T1000 (cell line): ENCODE measurements around the gene MME.

Source experiments
- DNase-seq: peaks from one replicate; lab custom pipeline; 2025; ENCODE audit warnings: mixed read lengths; lab: John Stamatoyannopoulos, UW

The MME gene

DNA sequence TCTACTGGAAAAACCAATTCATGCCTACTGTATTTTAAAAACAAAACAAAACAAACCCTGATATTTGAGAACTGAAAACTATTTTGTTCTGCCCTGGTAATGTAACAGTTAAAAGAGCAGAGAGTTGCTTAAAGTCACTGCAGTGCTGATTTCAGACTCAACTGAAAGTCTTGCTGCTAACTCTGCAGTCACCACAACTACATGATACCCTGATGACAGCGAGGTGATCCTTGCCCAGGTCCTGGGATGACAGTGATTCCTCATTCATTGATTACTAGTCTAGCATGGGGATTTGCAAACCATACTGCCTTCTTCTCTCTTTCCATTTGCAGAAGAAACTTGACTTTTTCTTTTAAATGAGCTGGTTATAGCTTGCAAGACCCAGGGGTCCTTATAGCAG is 67.5 kb downstream of the MME start:
- DNase-seq: no peak

DNA sequence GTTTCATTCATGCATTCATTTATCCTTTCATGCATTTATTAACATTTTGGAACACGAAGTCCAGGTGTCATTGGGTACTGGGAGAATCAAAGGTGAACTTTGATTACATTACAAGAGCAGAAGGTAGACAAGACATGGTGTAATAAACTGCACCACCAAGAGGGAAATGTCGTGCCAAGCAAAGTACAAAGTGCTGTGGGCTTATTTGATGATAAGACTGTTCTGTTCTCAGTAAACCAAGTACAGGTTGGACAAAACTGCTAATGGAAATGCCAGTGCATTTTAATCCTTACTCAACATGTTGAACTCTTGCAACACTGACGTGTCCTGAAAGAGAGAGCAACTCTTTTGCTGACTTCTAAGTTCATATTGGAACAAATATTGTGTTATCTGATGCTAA is 69.4 kb downstream of the MME start:
- DNase-seq: no peak

DNA sequence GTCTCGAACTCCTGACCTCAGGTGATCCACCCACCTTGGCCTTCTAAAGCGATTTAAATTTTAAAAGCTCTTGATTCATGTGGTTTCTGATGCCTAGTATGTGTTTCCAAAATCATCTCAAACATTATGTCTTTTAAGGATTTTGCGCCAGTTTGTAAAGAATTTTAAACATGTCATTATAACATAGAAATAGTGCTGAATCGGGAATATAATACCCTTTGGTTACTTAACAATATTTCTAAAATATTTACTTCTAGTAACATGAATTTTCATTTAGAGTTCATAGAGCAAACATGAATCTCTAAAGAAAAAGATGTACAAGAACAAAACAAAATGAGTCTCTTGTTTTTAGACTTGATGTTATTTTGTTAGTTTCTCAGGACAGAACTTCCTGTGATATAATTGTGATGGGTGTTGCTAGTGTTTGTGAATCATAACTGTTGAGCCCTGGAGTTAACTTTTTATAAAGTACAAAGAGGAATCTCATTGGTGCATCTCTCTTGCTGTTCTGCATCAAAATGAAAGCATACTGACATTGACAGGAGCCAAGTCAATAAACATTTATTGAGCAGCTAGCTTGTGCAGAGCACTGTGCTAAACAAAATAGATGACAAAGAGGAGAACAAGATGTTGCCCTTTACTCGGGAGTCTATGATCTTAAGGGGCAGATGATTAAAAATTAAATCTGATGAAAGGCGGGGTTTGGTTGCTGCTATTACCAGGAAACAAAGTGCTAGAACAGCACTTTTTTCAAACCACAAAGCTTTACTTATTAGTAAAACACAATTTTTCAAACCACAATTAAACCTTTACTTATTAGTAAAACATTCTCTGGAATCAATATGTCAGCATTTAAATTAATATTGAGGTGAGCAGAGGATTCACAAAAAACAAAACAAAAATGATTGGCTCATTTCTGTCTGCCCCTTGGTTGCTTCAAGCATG is 73.4 kb downstream of the MME start:
- no peak for DNase-seq

DNA sequence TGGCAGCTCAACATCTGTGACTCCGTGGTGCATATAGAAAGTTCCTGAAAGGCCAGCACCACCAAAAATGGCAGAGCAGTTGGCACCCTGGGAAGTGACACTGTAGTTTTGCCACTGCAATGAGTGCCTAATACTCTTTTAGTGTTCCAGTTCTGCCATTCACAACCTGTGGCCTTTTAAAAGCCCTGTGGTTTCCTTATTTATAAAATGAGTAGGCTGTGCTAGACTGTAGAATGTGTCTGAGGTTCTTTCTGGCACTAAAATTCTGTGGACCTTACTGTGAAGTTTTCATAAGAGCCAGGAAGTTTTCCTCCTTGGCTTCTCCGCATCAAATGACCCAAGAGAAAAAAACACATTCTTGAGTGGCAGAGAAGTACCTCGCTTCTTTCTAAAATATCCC is 74.1 kb downstream of the MME start:
- no peak for DNase-seq

DNA sequence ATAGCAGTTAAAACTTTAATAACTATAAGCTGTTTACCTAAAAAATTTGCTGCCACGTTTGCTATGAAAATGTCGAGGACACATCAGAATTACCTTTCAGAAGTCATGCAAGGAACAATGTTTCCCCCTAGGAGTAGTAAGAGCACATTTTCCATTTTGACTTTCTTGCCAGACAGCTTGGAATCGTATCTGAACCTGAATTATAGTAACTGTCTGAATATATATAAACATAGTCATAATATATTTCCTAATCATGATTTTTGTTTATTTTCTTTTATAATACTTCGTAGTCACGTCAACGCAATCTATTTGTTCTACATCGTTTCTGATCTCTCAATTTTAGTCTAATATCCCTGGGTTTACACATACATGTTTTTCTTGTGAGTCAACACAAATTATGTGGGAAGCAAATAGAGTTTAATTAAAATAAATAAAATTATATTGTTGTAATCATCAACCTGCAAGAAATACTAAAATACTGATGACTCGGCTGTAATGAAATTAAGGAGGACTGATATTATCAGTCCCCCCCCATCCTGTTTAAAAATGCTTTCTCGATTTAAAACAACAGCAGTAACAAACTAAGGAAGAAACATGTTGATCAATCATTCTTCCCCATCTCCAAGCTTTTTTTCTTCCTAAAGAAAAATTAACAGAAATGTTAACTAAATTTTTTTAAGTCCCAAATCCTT is 78.4 kb downstream of the MME start:
- DNase-seq: no peak

DNA sequence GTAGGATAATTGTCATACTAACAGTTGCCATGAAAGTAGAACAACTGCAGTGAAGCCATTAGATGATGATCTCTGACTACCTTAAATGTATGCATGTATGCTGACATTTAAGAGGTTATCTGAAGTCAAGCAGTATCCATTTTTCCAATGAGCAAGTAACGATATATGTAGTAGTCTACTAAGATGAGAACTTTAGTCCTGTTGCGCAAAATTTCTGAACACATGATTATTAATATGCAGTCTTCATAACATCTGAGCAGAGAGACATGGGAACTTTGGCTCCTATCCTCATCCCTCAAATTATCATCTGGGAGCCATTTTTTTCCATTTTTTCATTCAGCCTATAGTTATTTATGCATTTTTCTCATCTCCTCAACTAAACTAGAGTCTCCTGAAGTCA is 79.2 kb downstream of the MME start:
- no peak for DNase-seq

DNA sequence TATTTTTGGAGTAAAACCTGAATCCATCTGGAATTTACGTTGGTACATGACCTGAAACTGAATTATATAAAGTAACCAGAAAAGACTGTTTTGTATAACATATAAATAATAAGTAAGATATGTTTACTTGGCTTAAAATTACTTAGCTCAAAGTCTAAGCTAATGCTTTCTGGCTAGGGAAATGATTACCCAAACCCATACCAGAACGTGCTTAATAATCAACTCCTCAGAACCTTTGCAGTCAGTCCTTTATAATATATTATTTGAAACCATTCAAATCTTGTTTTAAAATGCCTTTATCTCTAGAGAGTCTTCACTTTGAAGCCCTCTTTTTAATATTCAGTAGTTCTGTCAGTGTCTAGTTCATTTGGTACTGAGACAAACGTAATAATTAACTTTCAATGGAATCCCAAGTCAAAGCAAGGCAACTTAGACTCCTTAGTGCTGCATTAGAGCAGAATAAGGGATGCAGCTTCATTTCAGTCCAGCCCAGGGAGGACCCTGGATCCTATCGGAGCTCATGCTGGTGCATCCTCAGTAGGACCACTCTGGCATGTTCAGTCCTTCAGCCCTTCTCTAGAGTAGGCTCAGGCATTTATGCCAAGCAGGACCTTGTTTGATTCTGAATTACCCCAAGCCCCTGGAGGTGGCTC is 81.6 kb downstream of the MME start:
- DNase-seq: no peak

DNA sequence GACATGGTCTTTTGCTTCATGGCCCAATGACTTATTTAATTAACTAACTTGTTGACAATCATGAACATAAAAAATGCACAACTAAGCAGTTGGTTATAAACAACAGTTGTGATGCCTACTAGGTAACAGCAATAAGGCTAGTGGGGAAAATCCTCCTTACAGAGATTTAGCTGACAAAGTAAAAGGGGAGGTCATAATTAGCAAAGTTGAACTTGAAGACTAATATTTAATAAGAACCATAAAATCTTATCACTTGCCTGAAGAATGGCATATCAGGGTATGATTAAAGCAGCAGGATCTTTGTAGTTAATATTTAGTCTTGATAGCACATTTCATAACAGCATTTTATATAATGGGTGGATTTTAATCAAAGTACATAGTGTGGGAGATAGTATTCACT is 84.2 kb downstream of the MME start:
- no peak for DNase-seq

DNA sequence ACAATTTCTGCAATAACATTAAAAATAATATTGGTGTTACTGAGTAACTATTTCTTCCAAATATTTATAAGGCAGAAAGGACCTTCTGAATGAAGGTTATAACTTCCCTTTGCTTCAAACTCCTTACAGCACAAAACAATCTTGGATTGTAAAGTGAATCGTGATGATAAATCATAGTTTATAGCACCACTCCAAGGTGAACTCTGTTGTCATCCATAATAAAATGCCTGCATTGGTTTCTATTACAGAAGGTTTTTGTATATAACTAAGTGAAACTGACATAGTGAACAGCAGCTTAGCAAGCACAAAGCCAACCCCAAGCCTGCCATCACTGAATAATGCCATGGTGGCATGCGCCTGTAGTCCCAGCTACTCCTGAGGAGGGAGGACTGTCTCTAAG is 86.3 kb downstream of the MME start:
- no peak for DNase-seq

DNA sequence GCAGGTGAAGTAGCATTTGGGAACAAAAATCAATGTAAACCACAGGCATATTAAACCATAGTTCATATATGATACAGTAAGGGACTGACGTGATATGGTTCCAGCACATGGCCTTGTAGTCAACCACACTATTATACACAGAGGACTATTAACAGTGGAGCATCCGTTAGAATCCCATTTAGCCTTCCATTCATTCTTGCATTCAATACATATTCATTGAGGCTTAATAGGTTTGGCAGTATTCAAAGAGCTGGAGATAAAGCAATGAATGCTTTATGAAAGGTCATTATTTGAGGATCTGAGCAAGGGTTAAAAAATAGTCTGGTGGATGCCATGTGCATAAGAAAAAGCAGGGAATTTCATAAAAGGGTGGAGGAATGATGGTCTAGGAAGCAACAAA is 89.1 kb downstream of the MME start:
- DNase-seq: no peak

DNA sequence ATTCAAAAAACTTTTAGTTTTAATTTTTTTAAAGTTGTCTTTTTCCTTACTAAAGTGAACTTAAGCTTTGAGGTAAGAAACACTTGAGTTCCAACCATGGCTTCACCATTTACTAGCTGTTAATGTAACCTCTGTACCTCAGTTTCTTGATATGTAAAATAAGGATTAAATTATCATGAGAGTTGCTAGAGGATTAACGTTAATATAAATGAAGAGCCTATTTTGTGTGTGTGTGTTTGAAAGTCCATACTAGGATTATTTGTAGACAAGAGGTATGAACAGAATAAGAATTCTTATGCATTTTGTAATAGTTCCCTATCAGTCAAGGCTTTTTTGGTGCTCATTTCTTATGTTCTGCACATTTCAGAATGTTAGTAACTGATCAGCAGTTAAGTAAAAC is 93.7 kb downstream of the MME start:
- no peak for DNase-seq

DNA sequence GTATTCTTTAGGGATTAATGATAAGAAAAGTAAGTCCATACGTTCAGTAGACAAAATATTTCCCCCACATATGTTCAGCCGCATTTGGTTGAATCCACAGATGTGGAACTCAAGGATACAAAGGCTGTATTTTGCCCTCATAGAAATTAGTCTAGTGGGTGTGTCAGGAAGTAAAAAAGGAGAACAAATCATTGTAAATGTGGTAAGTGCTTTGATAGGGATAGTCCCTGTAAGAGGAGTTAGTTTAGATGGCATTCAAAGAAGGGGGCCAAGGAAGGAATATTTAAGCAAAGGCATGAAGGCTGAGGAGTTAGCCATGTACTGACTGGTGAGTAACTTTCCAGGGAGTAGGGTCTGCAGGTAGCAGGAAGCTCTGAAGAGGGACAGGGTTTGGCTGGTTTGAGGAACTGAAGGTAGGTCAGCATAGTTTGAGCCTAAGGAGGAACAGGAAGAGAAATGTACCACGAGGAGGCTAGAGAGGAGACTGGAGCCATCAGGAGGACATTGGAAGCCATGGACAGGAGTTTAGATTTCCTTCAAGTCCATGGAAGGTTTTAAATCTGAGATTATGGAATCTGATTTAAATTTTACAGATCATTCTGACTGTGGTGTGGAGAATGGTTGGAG is 98.8 kb downstream of the MME start:
- no peak for DNase-seq

DNA sequence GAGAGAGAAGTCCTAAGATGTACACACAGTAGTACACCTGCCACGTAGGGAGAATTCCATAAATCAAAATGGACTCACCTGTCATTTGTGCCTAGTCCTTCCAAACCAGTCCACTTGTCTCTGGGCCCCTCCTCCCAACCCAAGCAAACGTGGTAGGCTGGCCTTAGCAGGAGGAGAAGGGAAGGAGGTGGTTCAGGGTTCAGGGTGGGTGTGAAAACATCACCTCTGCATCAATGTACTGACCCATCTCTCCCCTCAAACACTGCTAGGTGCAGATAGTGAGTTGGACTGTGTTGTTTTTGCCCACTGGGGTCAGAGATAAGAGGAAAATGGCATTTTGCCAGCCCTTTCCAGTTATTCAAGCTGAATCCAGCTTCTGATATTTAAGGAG is 99.3 kb downstream of the MME start:
- no peak for DNase-seq

DNA sequence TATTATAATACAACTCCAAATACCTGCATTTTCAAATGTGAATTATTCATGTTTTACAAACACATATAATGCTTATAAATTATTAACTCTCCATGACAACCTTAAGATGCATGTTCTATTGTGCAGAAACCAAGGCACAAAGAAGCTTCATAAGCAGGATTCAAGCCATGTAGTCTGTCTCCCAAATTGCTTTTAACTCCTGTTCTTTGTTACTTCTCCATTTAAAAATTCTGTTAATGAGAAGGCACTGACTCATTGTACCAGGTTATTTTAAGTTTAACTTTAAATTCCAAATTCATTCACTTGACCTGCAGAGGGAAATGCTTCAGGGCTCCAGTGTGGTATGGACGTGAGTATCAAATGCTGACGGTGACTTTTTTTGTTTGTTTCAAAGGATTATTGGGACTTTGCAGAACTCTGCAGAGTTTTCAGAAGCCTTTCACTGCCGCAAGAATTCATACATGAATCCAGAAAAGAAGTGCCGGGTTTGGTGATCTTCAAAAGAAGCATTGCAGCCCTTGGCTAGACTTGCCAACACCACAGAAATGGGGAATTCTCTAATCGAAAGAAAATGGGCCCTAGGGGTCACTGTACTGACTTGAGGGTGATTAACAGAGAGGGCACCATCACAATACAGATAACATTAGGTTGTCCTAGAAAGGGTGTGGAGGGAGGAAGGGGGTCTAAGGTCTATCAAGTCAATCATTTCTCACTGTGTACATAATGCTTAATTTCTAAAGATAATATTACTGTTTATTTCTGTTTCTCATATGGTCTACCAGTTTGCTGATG is 100.0 kb downstream of the MME start:
- DNase-seq: no peak

DNA sequence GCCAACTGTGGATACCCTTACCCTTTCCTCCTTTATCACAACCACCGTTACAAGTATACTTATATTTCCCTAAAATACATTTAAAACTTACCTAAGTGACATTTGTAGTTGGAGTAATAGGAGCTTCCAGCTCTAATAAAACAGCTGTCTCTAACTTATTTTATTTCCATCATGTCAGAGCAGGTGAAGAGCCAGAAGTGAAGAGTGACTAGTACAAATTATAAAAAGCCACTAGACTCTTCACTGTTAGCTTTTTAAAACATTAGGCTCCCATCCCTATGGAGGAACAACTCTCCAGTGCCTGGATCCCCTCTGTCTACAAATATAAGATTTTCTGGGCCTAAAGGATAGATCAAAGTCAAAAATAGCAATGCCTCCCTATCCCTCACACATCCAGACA is 102.3 kb downstream of the MME start:
- no peak for DNase-seq

DNA sequence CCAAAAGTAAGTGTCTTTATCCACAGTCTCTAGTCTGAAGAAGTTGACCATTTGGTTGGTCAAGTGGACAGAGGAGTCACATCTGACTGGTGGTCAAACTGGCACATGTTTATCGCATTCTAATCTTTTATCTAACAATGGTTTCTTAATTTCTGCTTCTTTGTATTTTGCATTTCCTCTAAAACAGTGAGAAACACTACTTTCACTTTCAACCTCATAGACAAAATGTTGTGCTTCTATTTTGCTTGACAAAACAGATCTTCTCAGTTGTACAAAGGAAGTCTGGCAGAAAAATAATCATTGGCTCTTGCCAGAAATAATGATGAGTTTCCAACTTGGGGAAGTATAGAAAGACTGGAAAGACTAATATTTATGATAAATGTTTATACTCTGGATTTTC is 103.9 kb downstream of the MME start:
- no peak for DNase-seq

DNA sequence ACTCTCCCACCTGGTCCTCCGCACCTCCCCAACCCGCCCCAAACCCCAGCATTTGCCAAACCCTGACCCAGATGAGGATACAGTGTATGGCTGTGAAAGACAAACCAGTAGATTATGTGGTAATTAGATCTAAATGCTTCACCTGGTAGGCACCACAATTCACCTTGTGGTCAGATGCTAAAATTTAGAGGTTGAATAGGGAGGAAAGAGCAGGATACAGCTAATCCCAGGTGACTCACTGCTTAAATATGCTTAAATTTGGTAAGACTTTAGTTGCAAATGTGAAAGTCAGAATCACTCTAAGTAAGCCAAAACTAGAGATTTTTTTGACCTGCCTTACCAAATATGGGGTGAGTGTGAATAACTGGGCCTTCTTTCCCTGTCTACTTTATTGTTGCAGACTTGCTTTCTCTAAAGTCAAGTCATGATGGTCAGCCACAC is 105.5 kb downstream of the MME start:
- no peak for DNase-seq

DNA sequence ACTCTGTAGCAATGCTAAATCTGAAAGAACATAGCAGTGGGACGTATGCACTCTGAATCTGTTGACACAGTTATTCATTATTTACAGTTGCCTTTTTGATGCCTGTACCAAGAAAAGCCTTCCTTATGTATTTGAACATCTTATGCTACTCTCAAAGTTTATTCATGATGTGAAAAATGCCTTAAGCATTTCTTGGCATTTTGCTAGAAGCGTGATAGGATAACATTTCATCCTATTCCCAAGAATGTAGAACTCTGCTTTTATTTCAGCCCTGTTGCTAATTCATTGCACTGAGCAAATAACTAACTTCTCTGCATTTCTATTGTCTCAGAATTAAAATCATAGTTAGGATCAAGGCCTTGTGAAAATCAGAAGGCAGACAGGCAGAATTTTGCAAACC is 107.9 kb downstream of the MME start:
- no peak for DNase-seq

DNA sequence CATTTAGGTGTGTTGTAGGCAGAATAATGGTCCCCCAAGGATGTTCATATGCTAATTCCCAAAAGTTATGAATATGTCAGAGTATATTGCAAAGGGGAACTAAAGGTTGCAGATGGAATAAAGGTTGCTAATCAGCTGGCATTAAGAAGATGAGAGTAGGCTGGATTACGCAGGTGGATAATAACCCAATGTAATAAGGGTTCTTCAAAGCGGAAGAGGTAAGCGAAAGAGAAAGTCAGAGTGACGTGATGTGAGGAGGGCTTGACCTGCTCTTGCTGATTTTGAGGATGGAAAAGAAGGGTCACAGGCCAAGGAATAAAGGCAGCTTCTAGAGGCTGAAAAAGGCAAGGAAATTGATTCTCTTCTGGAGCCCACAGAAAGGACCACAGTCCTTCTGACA is 109.4 kb downstream of the MME start:
- no peak for DNase-seq

DNA sequence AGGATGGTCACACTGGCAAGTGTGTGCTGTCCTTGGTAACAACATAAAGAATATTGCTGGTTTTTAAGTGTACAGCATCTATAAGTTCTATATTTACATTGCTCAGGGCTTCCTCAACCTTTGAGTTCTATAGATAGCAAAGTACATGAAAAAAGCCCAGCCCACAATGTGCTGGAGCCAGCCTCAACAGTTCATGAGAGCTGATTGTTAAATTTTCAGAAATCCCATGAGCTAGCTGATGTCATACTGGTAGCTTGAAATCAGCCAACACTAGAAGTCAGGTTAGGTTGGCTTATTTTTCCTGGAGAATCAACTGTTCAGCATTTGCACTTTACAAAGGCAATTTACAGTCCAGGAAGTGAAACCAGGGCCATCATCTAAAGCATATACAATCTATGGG is 110.6 kb downstream of the MME start:
- no peak for DNase-seq

DNA sequence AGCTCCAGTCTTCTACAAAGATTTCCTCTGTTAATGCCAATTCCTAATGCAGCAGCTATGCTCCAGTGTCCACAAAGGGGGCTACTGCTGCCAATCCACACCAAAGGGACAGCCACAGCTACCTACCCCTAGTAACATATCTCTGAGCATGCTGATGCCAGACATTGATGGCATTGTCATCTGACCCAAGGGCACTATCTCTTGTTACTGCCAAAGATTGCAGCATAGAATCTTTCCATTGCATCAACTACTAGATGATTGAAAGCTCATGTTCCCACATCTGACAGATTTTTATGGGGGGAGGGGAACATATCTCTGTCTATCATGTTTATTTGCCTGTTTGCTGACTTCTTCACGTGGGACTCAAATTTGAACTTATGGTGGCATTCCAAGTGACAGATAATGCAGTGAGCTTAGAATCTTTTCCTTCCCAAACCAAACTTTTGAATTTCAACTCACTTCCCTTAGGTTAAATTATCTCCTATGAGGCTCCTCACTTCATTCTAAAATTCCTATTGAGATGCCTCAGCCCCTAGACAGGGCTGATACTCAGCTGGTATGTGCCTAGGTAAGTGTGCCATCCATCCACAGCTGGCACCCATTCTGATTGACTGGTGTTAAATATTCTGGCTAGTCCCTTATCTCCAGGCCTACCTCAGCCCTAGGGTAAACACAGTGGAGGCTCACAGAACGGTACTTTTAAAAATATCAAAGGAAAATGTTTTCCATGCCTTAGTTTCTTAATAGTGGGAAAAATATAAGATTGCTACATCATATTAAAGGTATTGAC is 113.0 kb downstream of the MME start:
- DNase-seq: no peak
